OCI-LY7 (cell line): ENCODE results near the gene BTN1A1. TPM values are rescaled to one million over a fixed set of nuclear protein-coding genes. Genes with fewer than 3 reads are reported as not detected.

Experiments used
- BruUV-seq: library from RNA; stranded (reverse); fragments of 400-500 nt; replicated peaks from 2 replicates; lab custom pipeline; 2021; lab: Mats Ljungman, UMichigan
- CTCF ChIA-PET: fragments of 300-600 bp; sonication (Branson Sonifier 250); formaldehyde crosslinking; loops from one replicate; lab custom pipeline; 2022; ENCODE audit warnings: antibody characterized with exemption; ENCODE audit not compliant: unreplicated experiment; lab: Charles Lee
- POLR2A ChIA-PET: fragments of 300-600 bp; sonication (Branson Sonifier 250); formaldehyde crosslinking; loops from one replicate; lab custom pipeline; 2022; ENCODE audit warnings: antibody characterized with exemption; lab: Charles Lee
- DNase-seq: peaks from one replicate; pipeline ENCODE4 v3.0.0-alpha.2; 2015; ENCODE audit warnings: low spot score
- H2AFZ ChIP-seq: fragments of 200-600 bp; sonication (generic), shearing (Covaris generic); 2 replicates; pipeline ENCODE4 v1.6.1; 2014; ENCODE audit warnings: mild to moderate bottlenecking, antibody characterized with exemption, low read length, moderate library complexity
- H3K27ac ChIP-seq: fragments of 200-600 bp; sonication (generic); 2 replicates; pipeline ENCODE4 v1.5.1; 2014; ENCODE audit warnings: mixed run types, low read depth, mild to moderate bottlenecking, moderate library complexity, low read length, inconsistent platforms; ENCODE audit not compliant: poor library complexity, severe bottlenecking
- H3K36me3 ChIP-seq: fragments of 200-600 bp; sonication (generic); 2 replicates; pipeline ENCODE4 v1.6.1; 2014; ENCODE audit warnings: mild to moderate bottlenecking, antibody characterized with exemption, low read length, moderate library complexity, mixed read lengths; ENCODE audit not compliant: insufficient read depth
- H3K4me1 ChIP-seq: fragments of 200-600 bp; sonication (generic); 2 replicates; pipeline ENCODE4 v1.5.1; 2014; ENCODE audit warnings: mild to moderate bottlenecking, low read length; ENCODE audit not compliant: insufficient read depth, poor library complexity, severe bottlenecking
- H3K4me2 ChIP-seq: fragments of 200-600 bp; sonication (generic); 2 replicates; pipeline ENCODE4 v1.6.1; 2014; ENCODE audit warnings: mild to moderate bottlenecking, low read length
- H3K4me3 ChIP-seq: fragments of 200-600 bp; sonication (generic); 2 replicates; pipeline ENCODE4 v1.5.1; 2014; ENCODE audit warnings: mild to moderate bottlenecking, low read depth, low read length; ENCODE audit not compliant: poor library complexity, severe bottlenecking
- H3K79me2 ChIP-seq: fragments of 200-600 bp; sonication (generic); 2 replicates; pipeline ENCODE4 v1.6.1; 2016; ENCODE audit warnings: low read depth, mild to moderate bottlenecking, low read length, moderate library complexity, mixed read lengths; ENCODE audit not compliant: insufficient read depth
- H3K9me2 ChIP-seq: fragments of 200-600 bp; sonication (generic); 2 replicates; pipeline ENCODE4 v1.6.1; 2016; ENCODE audit warnings: mild to moderate bottlenecking, low read length, mixed read lengths; ENCODE audit not compliant: insufficient read depth
- H3K9me3 ChIP-seq: fragments of 200-600 bp; sonication (generic); 2 replicates; pipeline ENCODE4 v1.6.1; 2014; ENCODE audit warnings: mild to moderate bottlenecking, mixed run types, low read length, mixed read lengths
- H4K20me1 ChIP-seq: fragments of 200-600 bp; sonication (generic); 2 replicates; pipeline ENCODE4 v1.6.1; 2014; ENCODE audit warnings: mild to moderate bottlenecking, antibody characterized with exemption, low read length, moderate library complexity, mixed read lengths; ENCODE audit not compliant: insufficient read depth
- CTCF ChIP-seq: fragments of 200-600 bp; sonication (generic); conservative IDR thresholded peaks from 2 replicates; pipeline ENCODE4 v1.5.1; 2014; ENCODE audit warnings: mild to moderate bottlenecking, antibody characterized with exemption, low read length, moderate library complexity, mixed read lengths
- EZH2phosphoT487 ChIP-seq: fragments of 200-600 bp; sonication (generic); IDR thresholded peaks from 2 replicates; pipeline ENCODE4 v1.6.1; 2018; ENCODE audit warnings: low read depth, borderline replicate concordance, mild to moderate bottlenecking, mixed run types, antibody characterized with exemption, low read length, moderate library complexity, mixed read lengths
- intact Hi-C: fragments of 100-400 bp; cut with micrococcal nuclease; formaldehyde crosslinking; loops from one replicate; pipeline ENCODE4 v1.10.0; 2022; ENCODE audit not compliant: unreplicated experiment
- total RNA-seq, 2 experiments: library from RNA; depleted of rRNA in 1 of 2; stranded (reverse); fragments of >200 nt in 1 of 2; shearing (Covaris generic) in 1 of 2; gene quantifications; 2 replicates each; pipeline ENCODE4 v1.2.3, GENCODE V29; 2014 to 2022

The BTN1A1 gene
- total RNA-seq, 2 experiments from 2014 or later = 0.25 to 1.0 TPM

DNA sequence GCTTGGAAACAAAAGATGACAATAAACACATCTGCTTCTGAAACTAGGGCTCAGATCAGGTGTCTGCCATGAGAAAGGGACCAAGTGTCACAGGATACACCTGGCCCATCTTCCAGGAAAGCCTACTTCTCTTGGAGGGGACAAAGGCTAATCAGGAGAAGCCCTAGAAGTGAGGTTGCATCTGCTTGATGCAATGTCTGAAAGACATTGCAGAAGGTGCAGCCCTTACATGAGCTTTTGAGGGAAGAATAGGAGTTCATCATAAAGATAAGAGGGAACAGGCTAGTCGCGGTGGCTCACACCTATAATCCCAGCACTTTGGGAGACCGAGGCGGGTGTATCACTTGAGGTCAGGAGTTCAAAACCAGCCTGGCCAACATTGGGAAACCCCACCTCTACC, 2.5 kb upstream of the BTN1A1 start:
- H3K4me1 ChIP-seq = peaks cover 65% of the 10 kb centered on the region
- CTCF ChIA-PET = interaction anchor here (0.6 kb wide), 1 partner anchor 90 kb away, joined by 4 read pairs; no protein-coding TSS in a partner anchor
- peak overlapping the region; percentile 17 for H3K27ac ChIP-seq
- no TSS peak for BruUV-seq
- H3K79me2 ChIP-seq = no peaks in the 10 kb centered on the region
- no peaks in the 10 kb centered on the region for H4K20me1 ChIP-seq
- POLR2A ChIA-PET = interaction anchor here (0.5 to 1.2 kb wide), 9 partner anchors 10 to 1759 kb away, joined by 3 to 6 read pairs (median 4); no protein-coding TSS in a partner anchor
- H3K36me3 ChIP-seq = no peaks in the 10 kb centered on the region
- intact Hi-C loops = no loop called here
- peak overlapping the region; percentile 32; the same call in 1 of the 2 replicates for H2AFZ ChIP-seq
- H3K4me3 ChIP-seq = no peak overlapping the region
- H3K9me3 ChIP-seq = peaks cover 4% of the 10 kb centered on the region; the same call in 1 of the 2 replicates
- no peaks in the 10 kb centered on the region for H3K9me2 ChIP-seq
- DNase-seq = no peak
- TF ChIP-seq EZH2phosphoT487 (no peak), CTCF (no peak)
- H3K4me2 ChIP-seq = peak overlapping the region; percentile 13; the same call in 1 of the 2 replicates

GRCh38 chr6:26501482-26501986, 1.4 kb downstream of the BTN1A1 start:
- ChIA-PET CTCF (interaction anchor here (1.0 to 1.1 kb wide), 2 partner anchors 16 to 19 kb away, joined by 3 to 4 read pairs; no protein-coding TSS in a partner anchor), POLR2A (interaction anchor here (0.7 to 5.0 kb wide), 11 partner anchors 11 to 343 kb away, joined by 3 to 32 read pairs (median 17); partner anchors contain the start of gene HMGN4)
- H2AFZ ChIP-seq = peak overlapping the region; percentile 57
- no peaks in the 10 kb centered on the region for H4K20me1 ChIP-seq
- no peaks in the 10 kb centered on the region for H3K9me2 ChIP-seq
- BruUV-seq = TSS peak; percentile 96
- H3K27ac ChIP-seq = peak overlapping the region; percentile 98
- H3K9me3 ChIP-seq = peaks cover 4% of the 10 kb centered on the region; the same call in 1 of the 2 replicates
- H3K4me2 ChIP-seq = peak overlapping the region; percentile 88
- peak overlapping the region; percentile 53 for H3K4me3 ChIP-seq
- DNase-seq = no peak
- TF ChIP-seq EZH2phosphoT487 (no peak), CTCF (no peak)
- H3K79me2 ChIP-seq = no peaks in the 10 kb centered on the region
- H3K4me1 ChIP-seq = peaks cover 68% of the 10 kb centered on the region
- H3K36me3 ChIP-seq = no peaks in the 10 kb centered on the region
- intact Hi-C loops = no loop called here
